CD4-positive, alpha-beta T cell treated with Interleukin-6 at 100 ng/mL for 8 hours (primary cell): ENCODE measurements around the gene PRKCE.

Experiments
- DNase-seq: peaks from one replicate; pipeline ENCODE4 v3.0.0-alpha.2; 2020; ENCODE audit warnings: mixed read lengths, low spot score

Gene PRKCE

GRCh38 chr2:46229134-46230063, 577.9 kb downstream of the PRKCE start:
- DNase-seq: no peak

GRCh38 chr2:46230115-46230571, 578.7 kb downstream of the PRKCE start:
- no peak for DNase-seq

GRCh38 chr2:46230677-46231425, 579.4 kb downstream of the PRKCE start:
- DNase-seq: no peak

- DNase-seq: no peak
These were observed 580.2 kb downstream of the PRKCE start for GRCh38 chr2:46231721-46232120.

GRCh38 chr2:46232860-46233259, 581.4 kb downstream of the PRKCE start:
- no peak for DNase-seq

- no peak for DNase-seq
These were observed 584.8 kb downstream of the PRKCE start for GRCh38 chr2:46236006-46236875.

- no peak for DNase-seq
These were observed 585.7 kb downstream of the PRKCE start for GRCh38 chr2:46236876-46237859.
